Ishikawa (cell line): Measurements from ENCODE around the gene KCNIP4.

ENCODE experiments used
- CEBPB ChIP-seq: IDR thresholded peaks from 2 replicates; pipeline ENCODE4 v1.6.1; 2012
- CREB1 ChIP-seq: IDR thresholded peaks from 2 replicates; pipeline ENCODE4 v1.6.1; 2012; ENCODE audit warnings: low read depth
- EGR1 ChIP-seq: IDR thresholded peaks from 2 replicates; pipeline ENCODE4 v1.6.1; 2012
- EP300 ChIP-seq: IDR thresholded peaks from 2 replicates; pipeline ENCODE4 v1.6.1; 2012; ENCODE audit warnings: borderline replicate concordance
- FOXM1 ChIP-seq: IDR thresholded peaks from 2 replicates; pipeline ENCODE4 v1.6.1; 2012; ENCODE audit warnings: low read depth, borderline replicate concordance
- NFIC ChIP-seq: IDR thresholded peaks from 2 replicates; pipeline ENCODE4 v1.6.1; 2012
- RAD21 ChIP-seq: IDR thresholded peaks from 2 replicates; pipeline ENCODE4 v1.6.1; 2012; ENCODE audit warnings: low read depth
- TAF1 ChIP-seq: IDR thresholded peaks from 2 replicates; pipeline ENCODE4 v1.6.1; 2012; ENCODE audit warnings: low read depth, mild to moderate bottlenecking
- TCF12 ChIP-seq: IDR thresholded peaks from 2 replicates; pipeline ENCODE4 v1.6.1; 2012; ENCODE audit warnings: low read depth
- TEAD4 ChIP-seq: IDR thresholded peaks from 2 replicates; pipeline ENCODE4 v1.6.1; 2012
- YY1 ChIP-seq: IDR thresholded peaks from 2 replicates; pipeline ENCODE4 v1.6.1; 2012; ENCODE audit warnings: low read depth
- ZBTB7A ChIP-seq: IDR thresholded peaks from 2 replicates; pipeline ENCODE4 v1.6.1; 2012; ENCODE audit warnings: low read depth
- TF ChIP-seq, protein P1 (sequence below): IDR thresholded peaks from 2 replicates; pipeline ENCODE4 v1.6.1; 2012
- TF ChIP-seq, protein P2 (sequence below): IDR thresholded peaks from 2 replicates; pipeline ENCODE4 v1.6.1; 2012
- TF ChIP-seq, protein P3 (sequence below): IDR thresholded peaks from 2 replicates; pipeline ENCODE4 v1.6.1; 2012; ENCODE audit warnings: low read depth, mild to moderate bottlenecking

The KCNIP4 gene

DNA sequence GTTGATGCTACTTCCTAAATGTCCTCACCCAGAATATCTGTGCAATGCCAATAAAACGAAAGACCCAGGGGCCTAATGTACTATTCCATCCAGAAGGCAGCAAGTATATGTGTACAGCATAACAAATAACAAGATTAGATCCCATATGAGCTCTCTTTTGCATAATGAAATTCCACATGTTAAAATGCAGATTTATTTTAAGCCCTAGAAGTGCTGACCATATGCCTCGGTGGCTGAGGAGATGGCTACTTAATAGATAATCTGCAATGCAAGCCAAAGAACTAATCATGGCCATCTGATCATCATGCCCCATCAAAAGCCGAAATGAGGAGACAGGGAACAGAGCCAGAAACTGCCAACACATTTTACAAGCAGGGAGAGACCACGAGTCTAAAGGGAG, 293.5 kb downstream of the KCNIP4 start:
- TF ChIP-seq, protein P1, sequence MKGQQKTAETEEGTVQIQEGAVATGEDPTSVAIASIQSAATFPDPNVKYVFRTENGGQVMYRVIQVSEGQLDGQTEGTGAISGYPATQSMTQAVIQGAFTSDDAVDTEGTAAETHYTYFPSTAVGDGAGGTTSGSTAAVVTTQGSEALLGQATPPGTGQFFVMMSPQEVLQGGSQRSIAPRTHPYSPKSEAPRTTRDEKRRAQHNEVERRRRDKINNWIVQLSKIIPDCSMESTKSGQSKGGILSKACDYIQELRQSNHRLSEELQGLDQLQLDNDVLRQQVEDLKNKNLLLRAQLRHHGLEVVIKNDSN: no peak
- TF ChIP-seq RAD21: no peak
- TF ChIP-seq YY1: no peak
- TF ChIP-seq CREB1: no peak

DNA sequence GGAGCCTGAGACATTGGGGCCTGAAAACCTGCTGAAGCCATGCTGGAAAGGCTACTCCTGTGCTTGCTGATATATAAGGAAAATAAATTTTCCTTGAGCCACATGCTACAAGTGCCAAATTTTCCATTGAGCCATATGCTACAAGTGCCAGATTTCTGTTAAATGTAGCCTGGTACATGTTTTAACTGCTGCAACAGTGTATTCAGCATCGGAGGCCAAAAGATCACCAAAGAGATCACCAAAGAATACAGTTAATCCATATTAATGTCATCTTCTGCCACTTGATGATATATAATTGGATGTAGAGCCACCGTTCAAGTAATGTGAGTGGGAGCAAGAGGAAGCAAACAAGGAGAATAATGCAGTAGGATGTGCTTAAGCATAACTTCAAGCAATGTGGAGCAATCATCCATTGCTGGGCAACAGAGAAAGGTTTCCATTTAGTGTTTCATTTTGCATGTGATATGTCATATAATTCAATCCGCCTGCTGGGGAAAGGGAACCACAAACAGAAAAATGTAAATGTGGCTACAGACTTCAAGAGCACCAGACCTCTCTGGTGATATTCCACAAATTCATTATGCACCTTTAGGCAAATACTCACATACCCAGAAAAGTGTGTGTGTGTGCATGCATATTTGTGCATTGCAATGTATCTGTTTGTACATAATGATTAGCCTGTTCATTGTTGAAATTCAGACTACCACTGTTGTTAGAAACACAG, 295.9 kb downstream of the KCNIP4 start:
- TF ChIP-seq TAF1 (no peak), TEAD4 (no peak)

- TF ChIP-seq, protein P1: no peak
- TF ChIP-seq YY1: no peak
Measured at GRCh38 chr4:21649391-21650090, 299.0 kb downstream of the KCNIP4 start.

- TF ChIP-seq EGR1 (no peak), CEBPB (no peak), YY1 (no peak), TCF12 (no peak), EP300 (no peak), TEAD4 (no peak), TAF1 (no peak), NFIC (no peak)
- TF ChIP-seq, protein P1: no peak
- TF ChIP-seq, protein P2, sequence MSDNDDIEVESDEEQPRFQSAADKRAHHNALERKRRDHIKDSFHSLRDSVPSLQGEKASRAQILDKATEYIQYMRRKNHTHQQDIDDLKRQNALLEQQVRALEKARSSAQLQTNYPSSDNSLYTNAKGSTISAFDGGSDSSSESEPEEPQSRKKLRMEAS: no peak
- TF ChIP-seq, protein P3, sequence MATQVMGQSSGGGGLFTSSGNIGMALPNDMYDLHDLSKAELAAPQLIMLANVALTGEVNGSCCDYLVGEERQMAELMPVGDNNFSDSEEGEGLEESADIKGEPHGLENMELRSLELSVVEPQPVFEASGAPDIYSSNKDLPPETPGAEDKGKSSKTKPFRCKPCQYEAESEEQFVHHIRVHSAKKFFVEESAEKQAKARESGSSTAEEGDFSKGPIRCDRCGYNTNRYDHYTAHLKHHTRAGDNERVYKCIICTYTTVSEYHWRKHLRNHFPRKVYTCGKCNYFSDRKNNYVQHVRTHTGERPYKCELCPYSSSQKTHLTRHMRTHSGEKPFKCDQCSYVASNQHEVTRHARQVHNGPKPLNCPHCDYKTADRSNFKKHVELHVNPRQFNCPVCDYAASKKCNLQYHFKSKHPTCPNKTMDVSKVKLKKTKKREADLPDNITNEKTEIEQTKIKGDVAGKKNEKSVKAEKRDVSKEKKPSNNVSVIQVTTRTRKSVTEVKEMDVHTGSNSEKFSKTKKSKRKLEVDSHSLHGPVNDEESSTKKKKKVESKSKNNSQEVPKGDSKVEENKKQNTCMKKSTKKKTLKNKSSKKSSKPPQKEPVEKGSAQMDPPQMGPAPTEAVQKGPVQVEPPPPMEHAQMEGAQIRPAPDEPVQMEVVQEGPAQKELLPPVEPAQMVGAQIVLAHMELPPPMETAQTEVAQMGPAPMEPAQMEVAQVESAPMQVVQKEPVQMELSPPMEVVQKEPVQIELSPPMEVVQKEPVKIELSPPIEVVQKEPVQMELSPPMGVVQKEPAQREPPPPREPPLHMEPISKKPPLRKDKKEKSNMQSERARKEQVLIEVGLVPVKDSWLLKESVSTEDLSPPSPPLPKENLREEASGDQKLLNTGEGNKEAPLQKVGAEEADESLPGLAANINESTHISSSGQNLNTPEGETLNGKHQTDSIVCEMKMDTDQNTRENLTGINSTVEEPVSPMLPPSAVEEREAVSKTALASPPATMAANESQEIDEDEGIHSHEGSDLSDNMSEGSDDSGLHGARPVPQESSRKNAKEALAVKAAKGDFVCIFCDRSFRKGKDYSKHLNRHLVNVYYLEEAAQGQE: no peak
Measured at GRCh38 chr4:21645776-21646175, 302.8 kb downstream of the KCNIP4 start.

GRCh38 chr4:21641696-21642095, 306.9 kb downstream of the KCNIP4 start:
- TF ChIP-seq TAF1 (no peak), FOXM1 (no peak), CEBPB (no peak), CREB1 (no peak), TEAD4 (no peak), RAD21 (no peak), YY1 (no peak), EP300 (no peak), NFIC (no peak), TCF12 (no peak), EGR1 (no peak), ZBTB7A (no peak)
- TF ChIP-seq, protein P3: no peak
- TF ChIP-seq, protein P1: no peak
- TF ChIP-seq, protein P2: no peak

DNA sequence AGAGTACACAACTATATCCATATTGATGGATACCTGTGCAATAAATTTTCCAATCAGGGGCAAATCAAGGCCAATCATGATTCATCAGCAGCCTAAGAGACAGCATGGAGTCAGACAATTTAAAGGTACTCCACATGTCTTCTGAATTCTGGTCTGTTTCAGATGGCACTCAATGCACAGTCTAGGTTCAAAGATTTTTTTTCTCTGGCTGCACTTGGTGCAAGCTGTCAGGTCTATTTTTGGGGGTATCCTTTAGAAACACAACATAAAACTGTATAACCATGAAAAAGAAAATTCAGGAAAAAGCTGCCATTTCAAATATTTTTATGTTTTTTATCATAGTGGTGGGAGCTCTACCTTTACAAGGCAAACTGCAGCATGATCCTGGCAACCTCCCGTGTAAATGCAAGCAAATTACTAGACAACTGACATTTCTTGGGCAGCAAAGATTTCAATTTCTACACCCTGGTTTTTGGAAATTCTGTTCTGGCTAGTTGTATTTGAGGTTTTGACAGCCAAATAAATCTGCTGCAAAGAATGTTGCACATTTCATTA, 310.3 kb downstream of the KCNIP4 start:
- no peak for TF ChIP-seq YY1
- no peak for TF ChIP-seq CREB1
- no peak for TF ChIP-seq TCF12
- TF ChIP-seq FOXM1: no peak
- TF ChIP-seq, protein P3: no peak
- TF ChIP-seq TEAD4: no peak
- TF ChIP-seq RAD21: no peak
- TF ChIP-seq, protein P1: no peak
- TF ChIP-seq ZBTB7A: no peak
